ENCODE data around the gene ST3GAL5.
A peak's percentile ranks its signal among the peaks of the same experiment; 100 is the strongest.
"Not testable (repeated sequence)": the region's sequence is repeated elsewhere in the genome, so short reads cannot be mapped to it uniquely, and the experiment has no call there.

The ST3GAL5 gene

DNA sequence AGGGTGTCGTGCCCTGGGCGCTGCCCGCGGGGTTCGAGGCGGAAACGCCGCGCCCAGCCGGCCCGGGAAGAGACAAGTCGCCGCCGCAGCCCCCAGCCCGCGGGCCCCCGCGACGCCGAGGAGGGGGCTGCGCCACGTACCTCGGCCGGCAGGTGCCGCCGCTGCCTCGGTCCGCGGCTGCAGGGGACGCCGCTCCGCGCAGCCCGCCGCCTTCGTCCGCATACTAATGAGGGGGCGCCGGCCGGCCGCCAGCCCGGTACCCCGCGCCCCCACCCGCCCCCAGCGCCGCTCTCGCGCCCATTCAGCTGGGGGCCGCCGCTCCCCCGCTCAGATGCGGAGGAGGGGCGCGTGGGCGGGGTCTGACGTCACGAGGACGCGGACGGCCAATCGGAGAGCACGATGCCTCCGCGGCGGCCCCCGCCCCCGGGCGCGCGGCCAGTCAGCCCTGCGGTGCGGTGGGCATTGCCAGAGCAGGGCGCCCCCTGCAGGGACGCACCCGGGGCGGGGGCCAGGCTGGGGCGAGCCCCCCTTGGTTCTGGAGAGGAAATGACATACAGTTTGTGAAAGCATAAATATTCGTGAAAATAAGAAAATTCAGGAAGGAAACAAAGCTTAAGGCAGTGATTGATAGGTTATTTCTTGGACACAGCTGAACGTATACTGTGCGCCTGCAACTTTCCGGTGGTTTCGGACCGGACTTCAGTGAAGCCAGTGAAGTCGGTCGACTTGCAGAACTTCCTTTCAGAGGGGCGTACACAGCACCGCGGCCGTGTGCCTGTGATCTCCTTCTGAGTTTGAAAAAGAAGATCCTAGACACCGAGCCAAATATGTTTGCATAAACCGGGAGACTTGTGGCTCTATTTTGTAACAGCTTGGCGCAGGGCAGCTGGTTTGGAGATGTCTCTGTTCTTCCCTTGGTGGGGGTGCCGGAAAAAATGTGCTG is at the start of gene ST3GAL5:
TSS of gene ST3GAL5 (minus strand) at position 307 of the 943 bp plus-strand sequence. CDS start at position 222, 85 bp downstream.
- no peaks in the 10 kb centered on the region for H3K9me3 ChIP-seq (ENCODE audit: control insufficient read depth in 2 of 2, low read length in 2 of 2)
- peak within 1 kb of the TSS; percentile 74 to 95 for H3K4me3 ChIP-seq (ENCODE audit: low read length in 2 of 2)
- H3K27ac ChIP-seq (ENCODE audit: low read depth in 2 of 2, low read length in 2 of 2), result peak within 1 kb of the TSS; percentile 61 to 75
- peaks cover 0 to 5% of the 10 kb centered on the region in 2 donors for H3K27me3 ChIP-seq (ENCODE audit: control insufficient read depth in 2 of 2, insufficient read depth in 2 of 2, low read length in 2 of 2)
- H3K9ac ChIP-seq (ENCODE audit: low read depth in 1 of 2, low read length in 2 of 2), result peak within 1 kb of the TSS; percentile 55 to 82
- no peaks in the 10 kb centered on the region for H3K36me3 ChIP-seq (ENCODE audit: control insufficient read depth in 2 of 2, insufficient read depth in 2 of 2, low read length in 2 of 2)
- peaks cover 9 to 24% of the 10 kb centered on the region in 2 donors for H3K4me1 ChIP-seq (ENCODE audit: control insufficient read depth in 2 of 2, insufficient read depth in 2 of 2, low read length in 2 of 2)

DNA sequence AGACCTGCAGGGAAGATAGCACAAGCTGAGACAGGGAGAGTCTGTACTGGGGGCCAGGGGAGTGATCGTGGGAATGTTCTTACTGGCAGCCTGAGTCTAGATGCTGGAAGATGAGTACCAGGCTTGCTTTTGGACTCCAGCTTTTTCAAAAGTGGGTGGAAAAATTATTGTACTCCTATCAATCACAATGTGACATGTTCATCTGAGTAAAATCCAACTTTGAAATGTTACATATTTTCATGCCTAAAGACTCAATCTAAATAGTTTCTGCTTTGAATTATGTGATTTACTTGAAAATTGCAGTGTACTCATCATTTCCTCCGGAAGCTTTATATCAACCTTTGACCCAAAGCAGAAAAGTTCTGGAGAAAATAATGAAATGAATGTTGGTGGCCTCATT is 49.7 kb upstream of the ST3GAL5 start:
- Histone ChIP-seq H3K4me3 (ENCODE audit: low read length in 2 of 2) (no peak overlapping the region), H3K9me3 (ENCODE audit: control insufficient read depth in 2 of 2, low read length in 2 of 2) (peaks cover 0 to 2% of the 10 kb centered on the region in 2 donors), H3K27ac (ENCODE audit: low read depth in 2 of 2, low read length in 2 of 2) (no peak overlapping the region), H3K27me3 (ENCODE audit: control insufficient read depth in 2 of 2, insufficient read depth in 2 of 2, low read length in 2 of 2) (no peaks in the 10 kb centered on the region), H3K4me1 (ENCODE audit: control insufficient read depth in 2 of 2, insufficient read depth in 2 of 2, low read length in 2 of 2) (no peaks in the 10 kb centered on the region), H3K9ac (ENCODE audit: low read depth in 1 of 2, low read length in 2 of 2) (no peak overlapping the region), H3K36me3 (ENCODE audit: control insufficient read depth in 2 of 2, insufficient read depth in 2 of 2, low read length in 2 of 2) (no peaks in the 10 kb centered on the region)

DNA sequence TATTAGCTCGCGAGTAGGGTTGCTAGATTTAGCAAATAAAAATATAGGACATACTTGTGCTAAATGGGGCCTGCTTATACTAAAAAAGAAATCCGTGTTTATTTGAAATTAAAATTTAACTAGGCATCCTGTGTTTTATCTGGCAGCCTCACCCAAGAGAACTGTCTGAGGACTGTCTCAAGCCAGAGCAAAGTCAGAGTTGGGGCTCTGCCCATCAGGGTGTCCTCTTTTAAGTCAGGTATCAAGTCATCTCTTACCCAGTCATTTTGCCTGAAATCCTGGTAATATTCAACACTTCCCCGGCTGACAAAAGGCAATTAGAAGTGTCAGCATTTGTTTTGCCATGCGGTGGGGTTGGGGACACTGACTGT is 48.3 kb upstream of the ST3GAL5 start:
- Histone ChIP-seq H3K27ac (ENCODE audit: low read depth in 2 of 2, low read length in 2 of 2) (no peak overlapping the region), H3K4me3 (ENCODE audit: low read length in 2 of 2) (no peak overlapping the region), H3K27me3 (ENCODE audit: control insufficient read depth in 2 of 2, insufficient read depth in 2 of 2, low read length in 2 of 2) (no peaks in the 10 kb centered on the region), H3K36me3 (ENCODE audit: control insufficient read depth in 2 of 2, insufficient read depth in 2 of 2, low read length in 2 of 2) (no peaks in the 10 kb centered on the region), H3K9me3 (ENCODE audit: control insufficient read depth in 2 of 2, low read length in 2 of 2) (no peaks in the 10 kb centered on the region), H3K4me1 (ENCODE audit: control insufficient read depth in 2 of 2, insufficient read depth in 2 of 2, low read length in 2 of 2) (no peaks in the 10 kb centered on the region), H3K9ac (ENCODE audit: low read depth in 1 of 2, low read length in 2 of 2) (no peak overlapping the region)

DNA sequence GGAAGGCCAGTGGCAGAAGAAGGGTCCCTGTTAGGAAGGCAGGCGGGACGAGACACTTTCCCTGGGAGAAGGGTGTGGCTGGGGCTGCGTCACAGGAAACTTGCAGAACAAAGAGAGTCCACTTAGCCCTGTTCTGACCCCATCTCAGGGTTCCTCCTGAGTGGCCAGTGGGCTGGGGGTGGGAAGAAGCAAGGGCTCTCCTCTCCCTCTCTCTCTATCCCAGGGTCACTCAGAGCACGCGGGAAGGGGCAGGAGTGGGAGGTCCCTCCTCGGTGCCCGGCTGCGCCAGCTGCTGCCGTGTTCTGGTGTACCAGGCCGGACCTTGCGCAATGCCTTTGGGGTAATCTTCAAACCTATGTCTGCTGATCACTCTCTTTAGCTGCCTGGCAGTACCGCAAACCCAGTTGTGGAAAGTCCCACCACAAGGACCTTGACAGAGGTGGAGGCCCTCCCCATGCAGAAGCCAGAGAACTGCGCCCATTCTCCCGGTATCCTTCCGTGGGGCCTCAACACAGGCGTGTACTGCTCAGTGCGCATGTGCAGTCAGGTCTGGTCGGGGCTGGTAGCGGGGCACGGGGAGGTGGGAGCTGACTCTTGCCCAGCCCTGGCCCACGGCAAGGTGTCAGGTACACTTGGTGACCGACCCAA is 47.8 kb upstream of the ST3GAL5 start:
- Histone ChIP-seq H3K36me3 (ENCODE audit: control insufficient read depth in 2 of 2, insufficient read depth in 2 of 2, low read length in 2 of 2) (no peaks in the 10 kb centered on the region), H3K4me1 (ENCODE audit: control insufficient read depth in 2 of 2, insufficient read depth in 2 of 2, low read length in 2 of 2) (no peaks in the 10 kb centered on the region), H3K9ac (ENCODE audit: low read depth in 1 of 2, low read length in 2 of 2) (no peak overlapping the region), H3K9me3 (ENCODE audit: control insufficient read depth in 2 of 2, low read length in 2 of 2) (no peaks in the 10 kb centered on the region), H3K27ac (ENCODE audit: low read depth in 2 of 2, low read length in 2 of 2) (no peak overlapping the region), H3K4me3 (ENCODE audit: low read length in 2 of 2) (no peak overlapping the region), H3K27me3 (ENCODE audit: control insufficient read depth in 2 of 2, insufficient read depth in 2 of 2, low read length in 2 of 2) (no peaks in the 10 kb centered on the region)

DNA sequence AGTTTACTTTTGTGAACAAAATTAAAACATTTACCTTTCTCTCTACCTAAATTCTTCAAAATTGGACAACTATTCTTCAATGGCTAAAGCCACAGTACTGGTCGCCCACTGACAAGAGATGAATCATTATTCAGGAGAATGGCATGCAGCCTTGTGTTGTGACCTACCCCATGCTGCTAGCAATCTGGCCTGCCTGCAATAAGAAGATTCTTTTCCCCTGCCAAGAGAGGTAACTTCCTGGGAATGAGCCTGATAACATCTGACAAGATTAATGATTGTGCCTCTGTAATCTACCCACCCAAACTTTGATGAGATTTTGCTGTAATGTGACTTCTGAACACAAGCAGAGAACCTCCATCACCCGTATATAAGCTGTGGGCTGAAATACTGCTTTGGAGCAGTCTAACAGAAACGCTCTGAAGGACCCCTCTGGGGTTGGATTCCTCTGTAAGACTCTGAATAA is 47.0 kb upstream of the ST3GAL5 start:
- H3K4me1 ChIP-seq (ENCODE audit: control insufficient read depth in 2 of 2, insufficient read depth in 2 of 2, low read length in 2 of 2), result no peaks in the 10 kb centered on the region
- no peak overlapping the region for H3K27ac ChIP-seq (ENCODE audit: low read depth in 2 of 2, low read length in 2 of 2)
- no peak overlapping the region for H3K9ac ChIP-seq (ENCODE audit: low read depth in 1 of 2, low read length in 2 of 2)

DNA sequence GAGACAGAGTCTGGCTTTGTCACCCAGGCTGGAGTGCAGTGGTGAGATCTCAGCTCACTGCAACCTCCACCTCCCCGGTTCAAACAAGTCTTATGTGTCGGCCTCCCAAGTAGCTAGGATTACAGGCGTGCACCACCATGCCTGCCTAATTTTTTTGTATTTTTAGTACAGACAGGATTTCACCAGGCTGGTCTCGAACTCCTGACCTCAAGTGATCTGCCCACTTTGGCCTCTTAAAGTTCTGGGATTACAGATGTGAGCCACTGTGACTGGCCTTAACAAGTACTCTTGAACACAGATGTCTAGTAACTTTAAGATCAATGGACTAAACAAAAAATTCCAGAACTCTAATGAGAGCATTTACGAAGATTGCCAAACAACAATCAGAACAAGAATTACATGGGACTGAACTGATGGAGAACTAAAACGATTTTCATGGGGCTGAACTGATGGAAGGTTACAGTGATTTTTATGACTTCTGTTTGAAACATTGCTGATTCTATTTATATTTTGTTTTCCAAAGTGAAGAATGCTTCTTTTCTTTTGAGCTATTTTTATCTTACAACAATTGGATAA is 46.5 kb upstream of the ST3GAL5 start:
- Histone ChIP-seq H3K4me1 (ENCODE audit: control insufficient read depth in 2 of 2, insufficient read depth in 2 of 2, low read length in 2 of 2) (no peaks in the 10 kb centered on the region), H3K4me3 (ENCODE audit: low read length in 2 of 2) (no peak overlapping the region), H3K9ac (ENCODE audit: low read depth in 1 of 2, low read length in 2 of 2) (no peak overlapping the region), H3K27ac (ENCODE audit: low read depth in 2 of 2, low read length in 2 of 2) (no peak overlapping the region), H3K9me3 (ENCODE audit: control insufficient read depth in 2 of 2, low read length in 2 of 2) (no peaks in the 10 kb centered on the region), H3K36me3 (ENCODE audit: control insufficient read depth in 2 of 2, insufficient read depth in 2 of 2, low read length in 2 of 2) (no peaks in the 10 kb centered on the region), H3K27me3 (ENCODE audit: control insufficient read depth in 2 of 2, insufficient read depth in 2 of 2, low read length in 2 of 2) (no peaks in the 10 kb centered on the region)

More for the DNA sequence above, 47.0 kb upstream of the ST3GAL5 start:
- Histone ChIP-seq H3K9me3 (ENCODE audit: control insufficient read depth in 2 of 2, low read length in 2 of 2) (no peaks in the 10 kb centered on the region), H3K36me3 (ENCODE audit: control insufficient read depth in 2 of 2, insufficient read depth in 2 of 2, low read length in 2 of 2) (no peaks in the 10 kb centered on the region), H3K27me3 (ENCODE audit: control insufficient read depth in 2 of 2, insufficient read depth in 2 of 2, low read length in 2 of 2) (no peaks in the 10 kb centered on the region), H3K4me3 (ENCODE audit: low read length in 2 of 2) (no peak overlapping the region)

DNA sequence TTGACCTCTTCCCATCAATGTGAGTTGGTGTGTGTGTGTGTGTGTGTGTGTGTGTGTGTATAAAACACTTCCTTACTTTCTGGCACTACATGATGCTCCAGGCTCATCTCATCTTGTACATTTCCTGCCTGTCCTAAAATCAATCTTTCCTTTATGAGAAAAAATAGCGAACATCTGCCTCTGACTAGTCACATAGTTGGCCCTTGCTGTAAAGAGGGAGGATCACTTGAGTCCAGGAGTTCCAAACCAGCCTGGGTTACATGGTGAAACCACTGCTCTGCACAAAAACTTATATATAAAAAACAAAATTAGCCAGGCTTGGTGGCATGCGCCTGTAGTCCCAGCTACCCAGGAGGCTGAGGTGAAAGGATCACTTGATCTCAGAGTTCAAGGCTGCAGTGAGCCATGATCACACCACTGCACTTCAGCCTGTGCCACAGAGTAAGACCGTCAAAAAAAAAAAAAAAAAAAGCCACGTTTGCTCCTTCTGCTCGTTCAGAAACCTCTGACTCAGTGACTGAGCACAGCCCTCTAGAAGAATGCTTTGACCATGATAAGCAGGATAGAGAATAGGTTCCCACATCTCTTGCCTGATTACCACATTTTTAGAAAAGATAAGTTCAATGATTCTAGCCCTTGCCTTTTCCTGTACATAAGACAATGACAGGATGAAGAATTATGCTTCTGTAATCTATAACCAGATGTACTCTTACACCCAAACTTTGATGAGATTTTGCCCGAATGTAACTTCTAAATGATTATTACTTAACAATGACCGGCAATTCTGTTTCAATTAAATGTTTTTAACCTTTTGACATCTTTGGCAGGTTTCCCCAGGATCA is 45.2 kb upstream of the ST3GAL5 start:
- no peaks in the 10 kb centered on the region for H3K27me3 ChIP-seq (ENCODE audit: control insufficient read depth in 2 of 2, insufficient read depth in 2 of 2, low read length in 2 of 2)
- no peak overlapping the region for H3K4me3 ChIP-seq (ENCODE audit: low read length in 2 of 2)
- H3K9ac ChIP-seq (ENCODE audit: low read depth in 1 of 2, low read length in 2 of 2), result no peak overlapping the region
- no peak overlapping the region for H3K27ac ChIP-seq (ENCODE audit: low read depth in 2 of 2, low read length in 2 of 2)
- H3K36me3 ChIP-seq (ENCODE audit: control insufficient read depth in 2 of 2, insufficient read depth in 2 of 2, low read length in 2 of 2), result no peaks in the 10 kb centered on the region
- H3K4me1 ChIP-seq (ENCODE audit: control insufficient read depth in 2 of 2, insufficient read depth in 2 of 2, low read length in 2 of 2), result no peaks in the 10 kb centered on the region
- H3K9me3 ChIP-seq (ENCODE audit: control insufficient read depth in 2 of 2, low read length in 2 of 2), result no peaks in the 10 kb centered on the region

DNA sequence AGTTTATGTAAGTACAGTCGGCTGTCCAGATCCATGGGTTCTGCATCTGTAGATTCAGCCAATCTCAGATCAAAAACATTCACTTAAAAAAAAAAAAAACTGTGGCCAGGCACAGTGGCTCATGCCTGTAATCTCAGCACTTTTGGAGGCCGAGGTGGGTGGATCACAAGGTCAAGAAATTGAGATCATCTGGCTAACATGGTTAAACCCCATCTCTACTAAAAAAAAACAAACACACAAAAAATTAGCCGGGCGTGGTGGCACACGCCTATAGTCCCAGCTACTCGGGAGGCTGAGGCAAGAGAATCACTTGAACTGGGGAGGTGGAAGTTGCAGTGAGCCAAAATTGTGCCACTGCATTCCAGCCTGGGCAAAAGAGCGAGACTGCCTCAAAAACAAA is 42.4 kb upstream of the ST3GAL5 start:
- H3K27ac ChIP-seq (ENCODE audit: low read depth in 2 of 2, low read length in 2 of 2); H3K9ac ChIP-seq (ENCODE audit: low read depth in 1 of 2, low read length in 2 of 2); H3K4me1 ChIP-seq (ENCODE audit: control insufficient read depth in 2 of 2, insufficient read depth in 2 of 2, low read length in 2 of 2); H3K9me3 ChIP-seq (ENCODE audit: control insufficient read depth in 2 of 2, low read length in 2 of 2); H3K4me3 ChIP-seq (ENCODE audit: low read length in 2 of 2); H3K27me3 ChIP-seq (ENCODE audit: control insufficient read depth in 2 of 2, insufficient read depth in 2 of 2, low read length in 2 of 2); H3K36me3 ChIP-seq (ENCODE audit: control insufficient read depth in 2 of 2, insufficient read depth in 2 of 2, low read length in 2 of 2): not testable (repeated sequence)

DNA sequence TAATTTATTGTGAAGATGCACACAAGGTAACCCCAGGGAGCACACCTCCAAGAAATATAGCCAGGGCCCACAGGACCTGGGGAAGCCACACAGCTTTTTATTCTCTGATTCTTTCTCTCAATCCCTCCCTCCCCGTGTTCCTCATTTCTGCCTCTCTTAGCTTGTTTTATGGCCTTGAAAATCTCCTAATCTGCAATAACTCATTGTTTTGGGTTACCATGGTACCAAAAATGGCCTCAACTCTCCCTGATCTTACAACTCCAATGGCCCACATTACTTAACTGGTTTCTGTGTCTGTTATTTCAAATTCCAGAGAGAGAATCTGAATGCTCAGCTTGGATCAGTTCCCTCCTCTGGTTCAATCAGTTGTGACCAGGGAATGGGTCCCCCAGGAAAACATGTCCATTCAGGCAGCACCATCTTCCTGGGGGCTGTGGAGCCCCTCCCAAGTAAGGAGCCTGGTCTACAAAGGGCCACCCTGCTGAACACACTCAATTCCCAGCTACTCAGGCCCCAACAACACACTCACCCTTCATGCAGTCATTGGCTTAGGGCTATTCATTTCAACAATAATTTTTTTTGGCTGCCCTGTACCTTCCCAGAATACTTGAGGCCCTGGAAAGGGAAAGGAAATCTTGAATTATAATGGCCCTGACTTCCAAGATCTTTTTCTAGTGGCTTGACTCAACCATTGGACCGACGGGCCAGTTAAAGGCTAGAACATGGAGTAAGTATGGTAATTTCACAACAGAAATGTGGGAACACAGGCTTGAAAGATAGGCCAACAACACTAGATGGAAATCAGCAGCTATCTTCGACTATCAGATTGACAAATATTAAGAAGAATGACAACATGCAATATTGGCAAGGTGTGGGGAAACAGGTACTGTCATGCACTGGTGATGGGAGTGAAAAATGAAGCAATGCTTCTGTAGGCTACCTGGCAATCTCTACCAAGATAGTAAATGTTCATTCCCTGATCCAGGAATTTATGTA is 41.6 kb upstream of the ST3GAL5 start:
- no peak overlapping the region for H3K9ac ChIP-seq (ENCODE audit: low read depth in 1 of 2, low read length in 2 of 2)
- no peaks in the 10 kb centered on the region for H3K36me3 ChIP-seq (ENCODE audit: control insufficient read depth in 2 of 2, insufficient read depth in 2 of 2, low read length in 2 of 2)
- H3K4me3 ChIP-seq (ENCODE audit: low read length in 2 of 2), result no peak overlapping the region
- H3K27ac ChIP-seq (ENCODE audit: low read depth in 2 of 2, low read length in 2 of 2), result no peak overlapping the region
- H3K4me1 ChIP-seq (ENCODE audit: control insufficient read depth in 2 of 2, insufficient read depth in 2 of 2, low read length in 2 of 2), result no peaks in the 10 kb centered on the region
- H3K9me3 ChIP-seq (ENCODE audit: control insufficient read depth in 2 of 2, low read length in 2 of 2), result no peaks in the 10 kb centered on the region
- no peaks in the 10 kb centered on the region for H3K27me3 ChIP-seq (ENCODE audit: control insufficient read depth in 2 of 2, insufficient read depth in 2 of 2, low read length in 2 of 2)

All from mucosa of rectum (tissue), 2 donors.